ENCODE measurements around the gene IFIT1B. TPM values are rescaled to one million over a fixed set of nuclear protein-coding genes. Genes with fewer than 3 reads are reported as not detected.
"Not testable (repeated sequence)": the region's sequence is repeated elsewhere in the genome, so short reads cannot be mapped to it uniquely, and the experiment has no call there.

The IFIT1B gene
- total RNA-seq, 4 donors from 2014 or later, result not detected

DNA sequence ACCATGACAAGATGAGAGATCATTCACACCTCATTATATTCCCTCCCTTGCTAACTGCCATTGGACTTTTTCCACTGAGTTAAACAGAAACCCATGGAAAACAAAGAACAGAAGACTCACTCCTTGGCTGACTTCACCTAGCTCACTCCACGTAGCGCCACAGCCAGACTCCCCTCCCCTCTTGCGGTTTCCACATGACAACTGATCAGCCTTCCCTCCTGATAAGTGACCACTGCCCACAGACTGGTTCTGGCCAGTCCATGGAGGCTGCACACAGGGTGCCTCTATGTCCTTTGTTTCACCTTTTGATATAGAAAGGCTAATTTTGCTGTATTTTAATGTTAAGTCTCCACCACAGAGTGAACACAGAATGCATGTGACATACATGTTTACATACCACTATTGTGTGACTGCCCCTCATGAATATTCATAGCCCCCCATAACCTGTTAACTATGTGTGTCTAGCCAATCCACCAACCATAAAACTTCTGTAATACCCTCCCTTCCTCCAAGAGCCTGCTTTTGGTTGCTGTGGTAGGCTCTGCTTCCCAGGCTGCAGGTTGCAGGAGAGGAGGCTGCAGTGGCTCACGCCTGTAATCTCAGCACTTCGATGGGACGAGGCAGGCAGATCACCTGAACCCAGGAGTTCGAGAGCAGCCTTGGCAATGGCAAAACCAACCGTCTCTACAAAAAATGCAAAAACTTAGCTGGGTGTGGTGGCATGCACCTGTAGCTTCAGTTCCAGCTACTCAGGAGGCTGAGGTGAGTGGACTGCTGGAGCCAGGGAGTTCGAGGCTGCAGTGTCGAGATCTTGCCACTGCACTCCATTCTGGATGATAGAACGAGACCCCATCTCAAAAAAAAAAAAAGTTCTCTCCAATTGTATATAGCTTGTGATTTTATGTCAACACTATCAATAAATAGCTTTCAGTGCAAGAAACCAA lies 26.5 kb downstream of the IFIT1B start:
- Histone ChIP-seq H3K36me3 (peaks cover 0 to 4% of the 10 kb centered on the region in 2 donors), H3K4me3 (replicated peaks in 1 of 3) (no peak overlapping the region), H3K9me3 (no peaks in the 10 kb centered on the region), H3K27ac (no peak overlapping the region), H3K27me3 (no peaks in the 10 kb centered on the region), H3K4me1 (no peaks in the 10 kb centered on the region)
- DNase-seq, result no peak
- TF ChIP-seq POLR2A (IDR thresholded peaks at IDR 0.05), result no peak
- TF ChIP-seq, protein P1, sequence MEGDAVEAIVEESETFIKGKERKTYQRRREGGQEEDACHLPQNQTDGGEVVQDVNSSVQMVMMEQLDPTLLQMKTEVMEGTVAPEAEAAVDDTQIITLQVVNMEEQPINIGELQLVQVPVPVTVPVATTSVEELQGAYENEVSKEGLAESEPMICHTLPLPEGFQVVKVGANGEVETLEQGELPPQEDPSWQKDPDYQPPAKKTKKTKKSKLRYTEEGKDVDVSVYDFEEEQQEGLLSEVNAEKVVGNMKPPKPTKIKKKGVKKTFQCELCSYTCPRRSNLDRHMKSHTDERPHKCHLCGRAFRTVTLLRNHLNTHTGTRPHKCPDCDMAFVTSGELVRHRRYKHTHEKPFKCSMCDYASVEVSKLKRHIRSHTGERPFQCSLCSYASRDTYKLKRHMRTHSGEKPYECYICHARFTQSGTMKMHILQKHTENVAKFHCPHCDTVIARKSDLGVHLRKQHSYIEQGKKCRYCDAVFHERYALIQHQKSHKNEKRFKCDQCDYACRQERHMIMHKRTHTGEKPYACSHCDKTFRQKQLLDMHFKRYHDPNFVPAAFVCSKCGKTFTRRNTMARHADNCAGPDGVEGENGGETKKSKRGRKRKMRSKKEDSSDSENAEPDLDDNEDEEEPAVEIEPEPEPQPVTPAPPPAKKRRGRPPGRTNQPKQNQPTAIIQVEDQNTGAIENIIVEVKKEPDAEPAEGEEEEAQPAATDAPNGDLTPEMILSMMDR (IDR thresholded peaks at IDR 0.05), result no peak
- 94 to 95% methylated on average over 11 of the region's 11 CpGs for WGBS, 2 donors
- intact Hi-C loops (cut with DNase I), result no loop called here

DNA sequence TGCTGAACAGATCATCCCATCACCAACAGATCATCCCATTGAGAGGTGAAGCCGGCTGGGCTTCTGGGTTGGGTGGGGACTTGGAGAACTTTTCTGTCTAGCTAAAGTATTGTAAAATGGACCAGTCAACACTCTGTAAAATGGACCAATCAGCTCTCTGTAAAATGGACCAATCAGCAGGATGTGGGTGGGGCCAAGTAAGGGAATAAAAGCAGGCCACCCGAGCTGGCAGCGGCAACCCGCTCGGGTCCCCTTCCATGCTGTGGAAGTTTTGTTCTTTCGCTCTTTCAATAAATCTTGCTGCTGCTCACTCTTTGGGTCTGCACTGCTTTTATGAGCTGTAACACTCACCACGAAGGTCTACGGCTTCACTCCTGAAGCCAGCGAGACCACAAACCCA lies 28.3 kb downstream of the IFIT1B start:
- DNase-seq; H3K9me3 ChIP-seq; H3K27me3 ChIP-seq; intact Hi-C loops (cut with DNase I); H3K36me3 ChIP-seq; H3K27ac ChIP-seq; H3K4me1 ChIP-seq; H3K4me3 ChIP-seq (replicated peaks in 1 of 3): not testable (repeated sequence)
- WGBS, 2 donors, result 94 to 99% methylated on average over 9 of the region's 9 CpGs

DNA sequence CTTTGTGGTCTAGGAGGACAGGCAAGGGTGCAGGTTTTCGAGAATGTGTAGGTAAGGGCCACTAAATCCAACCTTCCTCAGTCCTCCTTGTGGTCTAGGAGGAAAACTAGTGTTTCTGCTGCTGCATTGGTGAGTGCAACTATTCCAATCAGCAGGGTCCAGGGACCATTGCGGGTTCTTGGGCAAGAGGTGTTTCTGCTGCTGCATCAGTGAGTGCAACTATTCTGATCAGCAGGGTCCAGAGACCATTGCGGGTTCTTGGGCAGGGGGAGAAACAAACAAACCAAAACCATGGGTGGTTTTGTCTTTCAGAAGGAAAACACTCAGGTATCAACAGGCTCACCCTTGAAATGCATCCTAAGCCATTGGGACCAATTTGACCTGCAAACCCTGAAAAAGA lies 29.9 kb downstream of the IFIT1B start:
- H3K27me3 ChIP-seq; H3K27ac ChIP-seq; H3K9me3 ChIP-seq; H3K36me3 ChIP-seq; H3K4me1 ChIP-seq; intact Hi-C loops (cut with DNase I); H3K4me3 ChIP-seq (replicated peaks in 1 of 3); DNase-seq: not testable (repeated sequence)
- 93 to 96% methylated on average over 3 of the region's 3 CpGs for WGBS, 2 donors

DNA sequence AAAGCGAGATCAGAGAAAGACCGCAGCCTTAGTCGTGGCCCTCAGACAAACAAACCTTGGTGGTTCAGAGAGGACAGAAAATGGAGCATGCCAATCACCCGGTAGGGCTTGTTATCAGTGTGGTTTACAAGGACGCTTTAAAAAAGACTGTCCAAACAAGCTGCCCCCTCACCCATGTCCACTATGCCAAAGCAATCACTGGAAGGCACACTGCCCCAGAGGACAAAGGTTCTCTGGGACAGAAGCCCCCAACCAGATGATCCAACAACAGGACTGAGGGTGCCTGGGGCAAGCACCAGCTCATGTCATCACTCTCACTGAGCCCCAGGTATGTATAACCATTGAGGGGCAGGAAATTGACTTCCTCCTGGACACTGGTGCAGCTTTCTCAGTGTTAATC lies 31.4 kb downstream of the IFIT1B start:
- H3K36me3 ChIP-seq; intact Hi-C loops (cut with DNase I); DNase-seq; H3K4me3 ChIP-seq (replicated peaks in 1 of 3); H3K27ac ChIP-seq; H3K9me3 ChIP-seq; H3K27me3 ChIP-seq; H3K4me1 ChIP-seq: not testable (repeated sequence)
- 89 to 91% methylated on average over 5 of the region's 5 CpGs for WGBS, 2 donors

DNA sequence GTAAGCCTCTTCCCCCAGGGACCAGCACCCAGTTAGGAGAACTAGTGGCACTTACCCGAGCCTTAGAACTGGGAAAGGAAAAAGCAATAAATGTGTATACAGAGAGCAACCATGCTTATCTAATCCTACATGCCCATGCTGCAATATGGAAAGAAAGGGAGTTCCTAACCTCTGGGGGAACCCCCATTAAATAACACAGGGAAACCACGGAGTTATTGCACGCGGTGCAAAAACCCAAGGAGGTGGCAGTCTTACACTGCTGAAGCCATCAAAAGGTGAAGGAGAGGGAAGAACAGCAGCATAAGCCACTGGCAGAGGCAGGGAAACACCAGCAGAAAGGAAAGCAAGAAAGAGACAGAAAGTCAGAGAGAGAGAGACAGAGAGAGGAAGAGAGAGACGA lies 32.7 kb downstream of the IFIT1B start:
- H3K27me3 ChIP-seq; H3K27ac ChIP-seq; H3K4me3 ChIP-seq (replicated peaks in 1 of 3); DNase-seq; H3K9me3 ChIP-seq; intact Hi-C loops (cut with DNase I); H3K4me1 ChIP-seq; H3K36me3 ChIP-seq: not testable (repeated sequence)
- WGBS, 2 donors, result 92 to 97% methylated on average over 5 of the region's 5 CpGs

DNA sequence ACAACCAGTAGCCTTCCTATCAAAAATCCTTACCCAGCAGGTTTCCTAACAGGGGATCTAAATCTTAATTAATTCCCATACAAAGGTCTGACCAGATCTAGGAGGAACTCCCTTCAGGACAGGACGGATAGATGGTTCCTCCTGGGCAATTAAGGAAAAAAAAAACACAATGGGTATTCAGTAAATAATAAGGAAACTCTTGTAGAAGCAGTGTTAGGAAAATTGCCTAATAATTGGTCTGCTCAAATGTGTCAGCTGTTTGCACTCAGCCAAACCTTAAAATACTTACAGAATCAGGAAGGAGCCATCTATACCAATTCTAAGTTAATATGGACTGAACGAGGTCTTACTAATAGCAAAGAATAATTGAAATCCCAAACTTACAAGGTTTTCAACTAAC lies 33.3 kb downstream of the IFIT1B start:
- H3K9me3 ChIP-seq; H3K36me3 ChIP-seq; H3K27ac ChIP-seq; H3K4me3 ChIP-seq (replicated peaks in 1 of 3); H3K27me3 ChIP-seq; DNase-seq; intact Hi-C loops (cut with DNase I); H3K4me1 ChIP-seq: not testable (repeated sequence)
- 89% methylated on average over 2 of the region's 2 CpGs for WGBS, 2 donors

DNA sequence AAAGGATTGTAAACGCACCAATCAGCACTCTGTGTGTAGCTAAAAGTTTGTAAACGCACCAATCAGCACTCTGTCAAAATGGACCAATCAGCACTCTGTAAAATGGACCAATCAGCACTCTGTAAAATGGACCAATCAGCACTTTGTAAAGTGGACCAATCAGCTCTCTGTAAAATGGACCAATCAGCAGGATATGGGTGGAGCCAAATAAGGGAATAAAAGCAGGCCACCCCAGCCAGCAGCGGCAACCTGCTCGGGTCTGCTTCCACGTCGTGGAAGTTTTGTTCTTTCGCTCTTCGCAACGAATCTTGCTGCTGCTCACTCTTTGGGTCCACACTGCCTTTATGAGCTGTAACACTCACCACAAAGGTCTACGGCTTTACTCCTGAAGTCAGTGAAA lies 34.4 kb downstream of the IFIT1B start:
- DNase-seq; intact Hi-C loops (cut with DNase I): not testable (repeated sequence)
- WGBS, 2 donors, result 87 to 92% methylated on average over 10 of the region's 10 CpGs

DNA sequence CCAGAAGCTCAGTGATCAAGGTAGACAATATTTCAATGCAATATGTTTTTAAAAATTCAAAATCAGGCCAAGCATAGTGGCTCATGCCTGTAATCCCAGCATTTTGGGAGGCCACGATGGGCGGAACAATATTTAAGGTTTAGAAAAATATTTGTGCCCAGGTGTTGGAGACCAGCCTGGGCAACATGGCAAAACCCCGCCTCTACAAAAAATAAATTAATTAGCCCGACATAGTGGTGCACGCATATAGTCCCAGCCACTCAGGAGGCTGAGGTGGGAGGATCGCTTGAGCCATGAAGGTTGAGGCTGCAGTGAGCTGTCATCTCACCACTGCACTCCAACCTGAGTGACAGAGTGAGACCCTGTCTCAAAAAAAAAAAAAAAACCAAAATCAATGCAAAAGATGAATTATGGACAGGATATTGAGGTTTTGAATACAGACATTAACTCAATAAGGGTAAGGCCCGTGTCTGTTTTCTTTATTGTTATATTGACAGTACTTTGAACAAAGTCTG lies 35.6 kb downstream of the IFIT1B start:
- Histone ChIP-seq H3K4me3 (replicated peaks in 1 of 3) (no peak overlapping the region), H3K4me1 (peaks cover 0 to 15% of the 10 kb centered on the region in 2 donors), H3K9me3 (no peaks in the 10 kb centered on the region), H3K27me3 (no peaks in the 10 kb centered on the region), H3K36me3 (peaks cover 0 to 4% of the 10 kb centered on the region in 2 donors), H3K27ac (peak overlapping the region; percentile 98 to 100 (median 99))
- no peak for DNase-seq
- 81 to 94% methylated on average over 7 of the region's 7 CpGs for WGBS, 2 donors
- TF ChIP-seq, protein P1 (IDR thresholded peaks at IDR 0.05), result no peak
- TF ChIP-seq POLR2A (IDR thresholded peaks at IDR 0.05), result no peak
- intact Hi-C loops (cut with DNase I), result no loop called here

More for the DNA sequence above, 34.4 kb downstream of the IFIT1B start:
- H3K27ac ChIP-seq; H3K9me3 ChIP-seq; H3K36me3 ChIP-seq; H3K4me3 ChIP-seq (replicated peaks in 1 of 3); H3K27me3 ChIP-seq: not testable (repeated sequence)
- peaks cover 0 to 10% of the 10 kb centered on the region in 2 donors for H3K4me1 ChIP-seq

All from thyroid gland (tissue), 4 donors.